ENCODE data around the gene CFI.

Gene CFI

GRCh38 chr4:109729718-109730618, 71.8 kb downstream of the CFI start, which contains the start of gene PLA2G12A:
Gene PLA2G12A (minus strand): TSS chr4:109730070. CDS start chr4:109729809, 261 bp downstream.
- peak; percentile 82 for DNase-seq

- DNase-seq: no peak
Observed at GRCh38 chr4:109729117-109729717, 72.6 kb downstream of the CFI start.

- DNase-seq: no peak
Observed at GRCh38 chr4:109728385-109728784, 73.4 kb downstream of the CFI start.

GRCh38 chr4:109723110-109723509, 78.7 kb downstream of the CFI start:
- DNase-seq: no peak

- no peak for DNase-seq
Observed at GRCh38 chr4:109722357-109722756, 79.4 kb downstream of the CFI start.

GRCh38 chr4:109721033-109721432, 80.8 kb downstream of the CFI start:
- DNase-seq: no peak

GRCh38 chr4:109719604-109720003, 82.2 kb downstream of the CFI start:
- DNase-seq: no peak

GRCh38 chr4:109718759-109719158, 83.0 kb downstream of the CFI start:
- DNase-seq: no peak

GRCh38 chr4:109713500-109713899, 88.3 kb downstream of the CFI start:
- DNase-seq: no peak

GRCh38 chr4:109708990-109709389, 92.8 kb downstream of the CFI start:
- no peak for DNase-seq

GRCh38 chr4:109708435-109708834, 93.4 kb downstream of the CFI start:
- no peak for DNase-seq

- DNase-seq: no peak
Observed at GRCh38 chr4:109703664-109704361, 98.0 kb downstream of the CFI start.

- peak; percentile 63 for DNase-seq
Observed at GRCh38 chr4:109702950-109703663, 98.7 kb downstream of the CFI start, which contains the start of gene CASP6. Gene CASP6 (minus strand): TSS chr4:109703445. CDS start chr4:109703395, 50 bp downstream.

GRCh38 chr4:109701566-109702410, 100.0 kb downstream of the CFI start:
- DNase-seq: no peak

- no peak for DNase-seq
Observed at GRCh38 chr4:109699553-109700225, 102.1 kb downstream of the CFI start.

- DNase-seq: no peak
Observed at GRCh38 chr4:109698656-109699055, 103.1 kb downstream of the CFI start.

- no peak for DNase-seq
Observed at GRCh38 chr4:109691411-109691920, 110.3 kb downstream of the CFI start.
